HG02623 (cell line): ENCODE data around the gene ATP5MC2.

Experiments
- ATAC-seq: cut with Tn5 transposase; IDR thresholded peaks from one replicate; pipeline ENCODE4 v1.9.1; 2021; ENCODE audit warnings: moderate library complexity; ENCODE audit not compliant: unreplicated experiment

ATP5MC2 gene

DNA sequence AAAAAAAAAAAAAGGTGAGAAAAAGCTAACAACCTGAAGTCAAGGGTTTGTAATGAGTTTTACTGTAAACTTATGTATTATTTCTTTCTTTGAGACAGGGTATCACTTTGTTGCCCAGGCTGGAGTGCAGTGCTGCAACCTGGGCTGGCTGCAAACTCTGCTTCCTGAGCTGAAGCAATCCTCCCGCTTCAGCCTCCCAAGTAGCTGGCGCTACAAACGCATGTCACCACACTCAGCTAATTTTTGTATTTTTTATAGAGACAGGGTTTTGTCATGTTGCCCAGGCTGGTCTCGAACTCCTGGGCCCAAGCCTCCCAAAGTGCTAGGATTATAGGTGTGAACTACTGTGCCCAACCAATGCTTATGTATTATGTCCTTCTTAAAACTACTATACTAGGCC is 58.9 kb downstream of the ATP5MC2 start:
- no peak for ATAC-seq
